Glomerular endothelial cell (primary cell): ENCODE measurements around the gene LPAR3. TPM values are rescaled to one million over a fixed set of nuclear protein-coding genes. Genes with fewer than 3 reads are reported as not detected.
"Not testable (repeated sequence)": the region's sequence is repeated elsewhere in the genome, so short reads cannot be mapped to it uniquely, and the experiment has no call there.

Experiments
- DNase-seq: peaks from one replicate; pipeline ENCODE4 v3.0.0-alpha.2; 2011; ENCODE audit warnings: low read depth, low spot score; ENCODE audit errors: extremely low read depth
- total RNA-seq: library from RNA; depleted of rRNA; stranded (reverse); fragments of >200 nt; gene quantifications from 2 replicates; pipeline ENCODE4 v1.2.3, GENCODE V29; 2015

LPAR3 gene
- total RNA-seq = 0.06 TPM in 1 of 2 replicates, not detected in the other

GRCh38 chr1:84892705-84893618 lies at the start of gene LPAR3:
LPAR3 (minus strand) TSS chr1:84893206; CDS start chr1:84866120, 27,086 bp downstream.
- DNase-seq = no peak

- no peak for DNase-seq
These were observed 48.8 kb upstream of the LPAR3 start for GRCh38 chr1:84941843-84942242.

- DNase-seq = no peak
These were observed 47.5 kb upstream of the LPAR3 start for GRCh38 chr1:84940481-84940880.

GRCh38 chr1:84939761-84940160 lies 46.8 kb upstream of the LPAR3 start:
- no peak for DNase-seq

- DNase-seq = no peak
These were observed 46.1 kb upstream of the LPAR3 start for GRCh38 chr1:84939151-84939550.

GRCh38 chr1:84936116-84936810 lies 43.3 kb upstream of the LPAR3 start:
- DNase-seq = no peak

GRCh38 chr1:84933011-84933611 lies 40.1 kb upstream of the LPAR3 start:
- DNase-seq = no peak

GRCh38 chr1:84930831-84931230 lies 37.8 kb upstream of the LPAR3 start:
- no peak for DNase-seq

- DNase-seq = no peak
These were observed 37.3 kb upstream of the LPAR3 start for GRCh38 chr1:84930329-84930728.

GRCh38 chr1:84929581-84929980 lies 36.6 kb upstream of the LPAR3 start:
- no peak for DNase-seq

- DNase-seq = no peak
These were observed 36.0 kb upstream of the LPAR3 start for GRCh38 chr1:84928979-84929378.

GRCh38 chr1:84923317-84923716 lies 30.3 kb upstream of the LPAR3 start:
- DNase-seq = no peak

GRCh38 chr1:84920159-84920558 lies 27.2 kb upstream of the LPAR3 start:
- no peak for DNase-seq

GRCh38 chr1:84919461-84919970 lies 26.5 kb upstream of the LPAR3 start:
- DNase-seq = no peak

GRCh38 chr1:84918726-84919336 lies 25.8 kb upstream of the LPAR3 start:
- no peak for DNase-seq

- no peak for DNase-seq
These were observed 23.9 kb upstream of the LPAR3 start for GRCh38 chr1:84916897-84917296.

GRCh38 chr1:84913555-84913892 lies 20.5 kb upstream of the LPAR3 start:
- DNase-seq = no peak

GRCh38 chr1:84912726-84913554 lies 19.9 kb upstream of the LPAR3 start:
- no peak for DNase-seq

- DNase-seq = not testable (repeated sequence)
These were observed 15.9 kb upstream of the LPAR3 start for GRCh38 chr1:84908746-84909464.
